ENCODE data around the gene RPL7A. TPM values are rescaled to one million over a fixed set of nuclear protein-coding genes. Genes with fewer than 3 reads are reported as not detected.
"Not testable (repeated sequence)": the region's sequence is repeated elsewhere in the genome, so short reads cannot be mapped to it uniquely, and the experiment has no call there.

RPL7A gene
- total and polyA plus RNA-seq, 4 donors: 796 to 2,086 (median 1,475) TPM

DNA sequence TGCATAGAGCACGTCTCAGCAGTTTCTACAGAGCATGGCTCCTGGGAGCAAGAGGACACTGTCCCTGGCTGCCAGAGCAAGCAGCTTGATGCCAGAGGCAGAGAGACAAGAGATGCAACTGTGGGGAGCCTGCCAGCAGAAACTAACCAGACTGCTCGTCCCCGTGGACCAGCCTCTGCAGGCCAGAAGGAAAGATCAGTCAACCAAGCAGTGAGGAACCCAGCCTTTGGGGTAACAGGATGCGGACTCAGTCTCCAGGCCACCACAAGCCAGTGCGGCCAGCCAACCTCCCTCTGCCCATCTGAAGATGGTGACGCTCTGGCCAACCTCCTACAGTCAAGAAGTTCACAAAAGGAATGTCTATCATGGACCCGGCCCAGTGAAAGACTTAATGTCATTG lies 24.1 kb downstream of the RPL7A start:
- H3K36me3 ChIP-seq (ENCODE audit: control insufficient read depth, insufficient read depth, low read length): peaks cover 49% of the 10 kb centered on the region
- no peak overlapping the region for H3K27ac ChIP-seq (ENCODE audit: low read depth, low read length)
- no peaks in the 10 kb centered on the region for H3K9me3 ChIP-seq (ENCODE audit: control insufficient read depth, insufficient read depth, low read length)
- WGBS (ENCODE audit: insufficient coverage): 85% methylated on average over 7 of the region's 7 CpGs
- H3K4me1 ChIP-seq (ENCODE audit: control insufficient read depth, insufficient read depth, low read length): peaks cover 59% of the 10 kb centered on the region
- no peak for DNase-seq (ENCODE audit: low read depth in 4 of 6, low spot score in 6 of 6)
- H3K27me3 ChIP-seq (ENCODE audit: control insufficient read depth, insufficient read depth, low read length): no peaks in the 10 kb centered on the region
- H3K4me3 ChIP-seq (ENCODE audit: low read depth, low read length): no peak overlapping the region

DNA sequence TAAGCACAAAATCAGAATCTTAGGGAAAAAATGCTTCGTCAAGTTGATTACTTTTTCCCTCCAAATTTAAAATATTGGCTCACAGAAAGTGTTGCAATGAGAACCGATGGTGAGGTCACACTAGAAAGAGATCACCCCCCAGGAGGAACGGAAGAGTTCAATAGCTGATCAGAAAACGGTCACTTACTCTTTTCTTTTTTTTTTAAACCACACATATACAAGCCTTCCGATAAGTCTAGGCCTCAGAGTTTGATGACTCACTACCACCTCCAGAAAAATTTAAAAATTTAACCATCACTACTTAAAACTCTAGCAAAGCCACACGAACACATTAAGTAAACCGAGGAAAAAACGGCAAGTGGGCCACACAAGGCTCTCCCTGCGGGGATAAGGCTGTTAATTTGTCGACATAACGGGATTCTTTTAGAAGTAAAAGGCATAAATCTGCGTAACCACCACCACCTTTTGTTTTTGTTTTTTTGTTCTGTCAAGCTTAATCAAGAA lies 26.6 kb downstream of the RPL7A start:
- 44% methylated on average over 3 of the region's 12 CpGs for WGBS (ENCODE audit: insufficient coverage)
- Histone ChIP-seq H3K27me3 (ENCODE audit: control insufficient read depth, insufficient read depth, low read length) (no peaks in the 10 kb centered on the region), H3K36me3 (ENCODE audit: control insufficient read depth, insufficient read depth, low read length) (peaks cover 34% of the 10 kb centered on the region), H3K27ac (ENCODE audit: low read depth, low read length) (peak overlapping the region; percentile 57), H3K4me1 (ENCODE audit: control insufficient read depth, insufficient read depth, low read length) (peaks cover 44% of the 10 kb centered on the region), H3K9me3 (ENCODE audit: control insufficient read depth, insufficient read depth, low read length) (no peaks in the 10 kb centered on the region), H3K4me3 (ENCODE audit: low read depth, low read length) (peak overlapping the region; percentile 73)
- DNase-seq (ENCODE audit: low read depth in 4 of 6, low spot score in 6 of 6): no peak

DNA sequence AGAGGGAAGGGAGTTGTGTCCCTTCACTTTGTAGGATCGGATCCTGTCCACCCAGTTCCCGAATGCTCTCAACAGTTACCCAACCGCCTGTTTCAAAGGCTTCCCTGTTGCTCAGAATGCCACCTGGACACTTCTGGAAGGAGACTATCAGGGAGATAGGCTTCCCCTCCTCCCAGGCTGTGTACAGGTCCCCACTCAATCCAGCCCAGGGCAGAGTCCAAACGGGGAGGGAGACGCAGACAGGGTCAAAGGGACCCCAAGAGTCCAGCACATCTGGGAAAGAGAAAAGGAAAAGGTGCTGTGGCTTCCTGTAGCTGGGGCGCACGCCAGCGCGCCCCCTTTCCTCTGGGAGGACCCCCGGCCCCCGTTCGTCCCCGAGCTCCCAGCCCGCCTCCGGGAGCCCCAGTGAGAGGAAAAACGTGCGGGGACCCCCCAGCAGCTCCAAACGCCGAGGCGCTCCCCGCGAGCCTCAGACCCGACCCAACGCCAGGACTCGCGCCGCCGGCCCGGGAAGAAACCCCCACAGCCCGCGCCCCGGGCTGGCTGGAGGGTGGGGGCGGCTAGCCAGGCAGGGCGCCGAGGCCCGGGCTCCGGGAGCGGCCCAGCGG lies 27.2 kb downstream of the RPL7A start:
- peak overlapping the region; percentile 73 for H3K4me3 ChIP-seq (ENCODE audit: low read depth, low read length)
- H3K27me3 ChIP-seq (ENCODE audit: control insufficient read depth, insufficient read depth, low read length): no peaks in the 10 kb centered on the region
- WGBS (ENCODE audit: insufficient coverage): under 1% methylated on average over 39 of the region's 39 CpGs
- no peaks in the 10 kb centered on the region for H3K9me3 ChIP-seq (ENCODE audit: control insufficient read depth, insufficient read depth, low read length)
- peaks cover 44% of the 10 kb centered on the region for H3K4me1 ChIP-seq (ENCODE audit: control insufficient read depth, insufficient read depth, low read length)
- H3K27ac ChIP-seq (ENCODE audit: low read depth, low read length): peak overlapping the region; percentile 57
- H3K36me3 ChIP-seq (ENCODE audit: control insufficient read depth, insufficient read depth, low read length): peaks cover 29% of the 10 kb centered on the region
- DNase-seq (ENCODE audit: low read depth in 4 of 6, low spot score in 6 of 6): peak in 2 of 6 donors; percentile 45 to 60

DNA sequence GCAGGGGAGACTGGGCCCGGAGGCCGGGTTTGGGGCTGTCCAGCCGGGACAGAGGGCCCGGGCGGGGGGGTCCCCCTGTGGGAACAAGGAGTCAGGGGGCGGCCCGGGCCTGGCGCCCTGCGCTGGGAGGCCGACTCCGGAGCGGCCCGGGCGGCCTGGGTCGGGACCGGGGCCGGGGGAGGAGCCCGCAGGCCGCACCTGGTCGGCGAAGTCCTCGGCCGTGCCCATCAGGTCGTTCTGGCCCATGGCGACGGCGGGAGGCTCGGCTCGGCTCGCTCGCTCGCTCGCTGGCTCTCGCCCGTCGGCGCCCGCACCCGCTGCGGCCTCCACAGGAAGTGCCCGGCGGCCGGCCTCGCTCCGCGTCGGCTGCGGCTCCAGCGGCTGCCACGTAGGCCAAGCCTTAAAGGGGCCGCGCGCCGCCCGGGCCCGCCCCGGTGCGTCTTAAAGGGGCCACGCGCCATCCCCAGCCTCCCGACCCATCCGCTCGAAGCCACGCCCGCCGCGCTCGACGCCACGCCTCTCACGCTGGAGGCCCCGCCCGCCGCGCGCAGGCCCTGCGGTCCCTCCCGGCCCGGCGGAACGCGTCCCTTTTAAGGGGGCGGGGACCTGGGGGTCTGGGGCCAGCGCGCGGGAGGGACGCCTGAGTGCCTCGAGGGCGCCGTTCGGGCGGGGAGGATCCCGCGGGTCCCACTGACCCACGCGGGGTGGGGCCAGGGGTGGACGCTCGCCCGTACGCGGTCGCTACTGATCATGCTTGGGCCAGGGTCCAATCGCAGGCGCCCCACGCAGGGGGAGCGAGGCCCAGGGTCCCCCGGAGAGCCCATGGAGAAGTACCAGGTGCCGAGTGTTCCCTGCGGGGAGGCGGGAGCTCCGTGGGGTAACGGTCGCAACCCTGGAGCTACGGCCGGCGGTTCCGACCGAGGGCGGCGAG lies 28.0 kb downstream of the RPL7A start, which contains the start of the genes STKLD1 and SURF4:
Gene STKLD1, plus strand, starts transcription at position 643 of the 931 bp plus-strand sequence. Its CDS starts 108 bp downstream, at position 751.
Gene SURF4, minus strand, starts transcription at position 337 of the 931 bp plus-strand sequence. Its CDS starts 91 bp downstream, at position 246.
- Histone ChIP-seq H3K4me1 (ENCODE audit: control insufficient read depth, insufficient read depth, low read length) (peaks cover 40% of the 10 kb centered on the region), H3K36me3 (ENCODE audit: control insufficient read depth, insufficient read depth, low read length) (peaks cover 23% of the 10 kb centered on the region), H3K27ac (ENCODE audit: low read depth, low read length) (peak within 1 kb of the TSS; percentile 67), H3K9me3 (ENCODE audit: control insufficient read depth, insufficient read depth, low read length) (no peaks in the 10 kb centered on the region), H3K27me3 (ENCODE audit: control insufficient read depth, insufficient read depth, low read length) (no peaks in the 10 kb centered on the region), H3K4me3 (ENCODE audit: low read depth, low read length) (peak within 1 kb of the TSS; percentile 73)
- WGBS (ENCODE audit: insufficient coverage): under 1% methylated on average over 120 of the region's 120 CpGs
- DNase-seq (ENCODE audit: low read depth in 4 of 6, low spot score in 6 of 6): peak; percentile 82 to 98 (median 92)

DNA sequence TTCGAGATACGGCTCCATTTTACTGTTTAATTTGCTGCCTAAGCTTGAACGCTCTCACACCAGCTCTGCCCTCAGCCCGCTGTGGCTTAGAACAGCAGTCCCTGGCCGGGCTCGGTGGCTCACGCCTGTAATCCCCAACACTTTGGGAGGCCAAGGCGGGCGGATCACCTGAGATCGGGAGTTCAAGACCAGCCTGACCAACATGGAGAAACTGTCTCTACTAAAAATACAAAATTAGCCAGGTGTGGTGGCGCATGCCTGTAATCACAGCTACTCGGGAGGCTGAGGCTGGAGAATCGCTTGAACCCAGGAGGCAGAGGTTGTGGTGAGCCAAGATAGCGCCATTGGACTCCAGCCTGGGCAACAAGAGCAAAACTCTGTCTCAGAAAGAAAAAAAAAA lies 29.3 kb downstream of the RPL7A start:
- WGBS (ENCODE audit: insufficient coverage): over 99% methylated on average over 11 of the region's 14 CpGs
- not testable (repeated sequence) for H3K9me3 ChIP-seq (ENCODE audit: control insufficient read depth, insufficient read depth, low read length); DNase-seq (ENCODE audit: low read depth in 4 of 6, low spot score in 6 of 6); H3K4me3 ChIP-seq (ENCODE audit: low read depth, low read length); H3K27ac ChIP-seq (ENCODE audit: low read depth, low read length); H3K27me3 ChIP-seq (ENCODE audit: control insufficient read depth, insufficient read depth, low read length)
- H3K4me1 ChIP-seq (ENCODE audit: control insufficient read depth, insufficient read depth, low read length): peaks cover 28% of the 10 kb centered on the region
- peaks cover 12% of the 10 kb centered on the region for H3K36me3 ChIP-seq (ENCODE audit: control insufficient read depth, insufficient read depth, low read length)

DNA sequence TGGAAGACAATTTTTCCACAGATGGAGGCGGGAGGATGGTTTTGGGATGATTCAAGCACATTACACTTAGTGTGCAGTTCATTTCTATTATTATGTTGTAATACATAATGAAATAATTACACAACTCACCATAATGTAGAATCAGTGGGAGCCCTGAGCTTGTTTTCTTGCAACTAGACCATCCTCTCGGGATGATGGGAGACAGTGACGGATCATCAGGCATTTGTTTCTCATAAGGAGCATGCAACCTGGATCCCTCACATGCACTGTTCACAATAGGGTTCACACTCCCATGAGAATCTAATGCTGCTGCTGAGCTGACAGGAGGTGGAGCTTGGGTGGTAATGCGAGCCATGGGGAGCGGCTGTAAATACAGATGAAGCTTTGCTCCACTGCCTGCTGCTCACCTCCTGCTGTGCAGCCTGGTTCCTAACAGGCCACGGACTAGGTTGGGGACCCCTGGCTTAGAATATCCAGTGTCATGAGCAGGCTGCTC lies 29.8 kb downstream of the RPL7A start:
- Histone ChIP-seq H3K9me3 (ENCODE audit: control insufficient read depth, insufficient read depth, low read length) (no peaks in the 10 kb centered on the region), H3K27ac (ENCODE audit: low read depth, low read length) (no peak overlapping the region), H3K27me3 (ENCODE audit: control insufficient read depth, insufficient read depth, low read length) (no peaks in the 10 kb centered on the region), H3K36me3 (ENCODE audit: control insufficient read depth, insufficient read depth, low read length) (peaks cover 9% of the 10 kb centered on the region), H3K4me3 (ENCODE audit: low read depth, low read length) (no peak overlapping the region), H3K4me1 (ENCODE audit: control insufficient read depth, insufficient read depth, low read length) (peaks cover 25% of the 10 kb centered on the region)
- 31% methylated on average over 3 of the region's 6 CpGs for WGBS (ENCODE audit: insufficient coverage)
- DNase-seq (ENCODE audit: low read depth in 4 of 6, low spot score in 6 of 6): no peak

DNA sequence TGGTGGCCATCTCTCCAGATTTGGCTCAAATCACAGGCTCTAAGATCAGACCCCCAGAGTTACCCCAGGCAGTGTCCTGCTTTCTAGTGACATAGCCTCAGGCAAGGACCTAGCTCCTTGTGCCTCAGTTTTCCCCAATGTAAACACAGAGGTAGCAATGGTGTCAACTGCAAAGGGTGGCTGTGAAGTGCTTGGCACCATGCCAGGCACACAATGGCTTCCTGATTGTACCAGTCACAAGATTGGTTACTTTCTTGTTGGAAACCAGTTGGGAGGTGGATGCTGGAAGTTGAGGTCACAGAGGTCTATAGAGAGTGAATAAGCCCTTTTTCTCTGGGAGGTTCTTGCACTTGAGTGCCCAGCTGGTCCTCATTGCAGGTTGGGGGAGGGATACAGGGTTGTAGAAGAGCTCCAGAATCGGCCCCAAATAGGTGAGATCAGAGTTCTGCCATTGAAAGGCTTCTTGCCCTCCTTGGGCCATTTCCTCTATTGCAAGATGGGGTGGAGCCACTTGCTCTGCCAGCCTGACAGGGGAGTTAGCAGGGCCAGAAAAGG lies 30.5 kb downstream of the RPL7A start:
- WGBS (ENCODE audit: insufficient coverage): 89% methylated on average over 1 of the region's 1 CpG
- Histone ChIP-seq H3K27ac (ENCODE audit: low read depth, low read length) (no peak overlapping the region), H3K4me3 (ENCODE audit: low read depth, low read length) (no peak overlapping the region), H3K9me3 (ENCODE audit: control insufficient read depth, insufficient read depth, low read length) (no peaks in the 10 kb centered on the region), H3K36me3 (ENCODE audit: control insufficient read depth, insufficient read depth, low read length) (peaks cover 2% of the 10 kb centered on the region), H3K4me1 (ENCODE audit: control insufficient read depth, insufficient read depth, low read length) (peaks cover 20% of the 10 kb centered on the region), H3K27me3 (ENCODE audit: control insufficient read depth, insufficient read depth, low read length) (no peaks in the 10 kb centered on the region)
- no peak for DNase-seq (ENCODE audit: low read depth in 4 of 6, low spot score in 6 of 6)

DNA sequence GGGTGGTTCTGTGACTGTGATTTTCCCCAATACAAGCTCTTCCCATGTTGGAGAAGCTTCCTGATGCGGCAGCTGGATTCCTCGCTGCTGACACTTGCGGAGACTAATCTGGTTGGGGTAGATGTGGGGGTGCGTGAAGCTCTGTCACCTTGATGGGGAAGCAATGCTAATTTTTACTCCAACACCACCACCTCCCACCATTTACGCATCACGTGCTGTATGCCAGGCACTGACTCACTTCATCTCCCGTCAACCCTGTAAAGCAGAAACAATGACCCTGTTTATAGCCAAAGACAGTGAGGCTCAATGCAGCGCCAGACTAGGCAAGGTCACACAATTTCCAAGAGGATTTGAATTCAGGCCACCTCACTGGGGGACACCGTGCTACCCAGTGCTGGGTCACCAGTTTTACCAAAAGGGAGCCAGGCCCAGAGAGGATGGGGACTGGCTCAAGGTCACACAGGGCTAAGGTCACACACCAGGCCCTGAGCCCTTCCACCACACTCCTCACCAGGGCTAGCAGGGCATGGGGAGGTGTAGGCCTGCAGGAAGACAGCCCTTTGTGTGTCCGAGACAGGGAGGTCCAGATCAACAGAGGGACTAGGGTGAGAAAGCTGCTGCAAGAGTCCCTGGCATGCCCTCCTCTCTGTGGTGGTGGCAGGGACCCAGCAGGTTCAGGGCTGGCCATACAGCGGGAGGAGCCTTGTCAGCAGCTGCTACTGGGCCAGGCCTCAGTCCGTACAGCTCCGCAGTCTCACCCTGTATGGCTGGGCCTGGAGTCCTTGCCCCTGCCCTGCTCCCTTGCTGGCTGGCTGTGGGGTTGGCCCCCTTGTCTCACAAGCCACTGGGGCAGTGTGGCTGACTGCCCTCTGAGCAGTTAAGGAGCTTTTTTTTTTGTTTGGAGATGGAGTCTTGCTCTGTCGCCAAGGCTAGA lies 31.4 kb downstream of the RPL7A start:
- H3K27me3 ChIP-seq (ENCODE audit: control insufficient read depth, insufficient read depth, low read length): no peaks in the 10 kb centered on the region
- no peak overlapping the region for H3K4me3 ChIP-seq (ENCODE audit: low read depth, low read length)
- H3K27ac ChIP-seq (ENCODE audit: low read depth, low read length): no peak overlapping the region
- H3K4me1 ChIP-seq (ENCODE audit: control insufficient read depth, insufficient read depth, low read length): peaks cover 13% of the 10 kb centered on the region
- 83% methylated on average over 9 of the region's 14 CpGs for WGBS (ENCODE audit: insufficient coverage)
- no peak for DNase-seq (ENCODE audit: low read depth in 4 of 6, low spot score in 6 of 6)
- no peaks in the 10 kb centered on the region for H3K36me3 ChIP-seq (ENCODE audit: control insufficient read depth, insufficient read depth, low read length)
- H3K9me3 ChIP-seq (ENCODE audit: control insufficient read depth, insufficient read depth, low read length): no peaks in the 10 kb centered on the region

Measured in spinal cord (tissue), 10 donors.